ENCODE data around the gene STK39. TPM values are rescaled to one million over a fixed set of nuclear protein-coding genes. Genes with fewer than 3 reads are reported as not detected.

Gene STK39
- total RNA-seq, 1 donor from 2014 or later = 26.2 TPM

DNA sequence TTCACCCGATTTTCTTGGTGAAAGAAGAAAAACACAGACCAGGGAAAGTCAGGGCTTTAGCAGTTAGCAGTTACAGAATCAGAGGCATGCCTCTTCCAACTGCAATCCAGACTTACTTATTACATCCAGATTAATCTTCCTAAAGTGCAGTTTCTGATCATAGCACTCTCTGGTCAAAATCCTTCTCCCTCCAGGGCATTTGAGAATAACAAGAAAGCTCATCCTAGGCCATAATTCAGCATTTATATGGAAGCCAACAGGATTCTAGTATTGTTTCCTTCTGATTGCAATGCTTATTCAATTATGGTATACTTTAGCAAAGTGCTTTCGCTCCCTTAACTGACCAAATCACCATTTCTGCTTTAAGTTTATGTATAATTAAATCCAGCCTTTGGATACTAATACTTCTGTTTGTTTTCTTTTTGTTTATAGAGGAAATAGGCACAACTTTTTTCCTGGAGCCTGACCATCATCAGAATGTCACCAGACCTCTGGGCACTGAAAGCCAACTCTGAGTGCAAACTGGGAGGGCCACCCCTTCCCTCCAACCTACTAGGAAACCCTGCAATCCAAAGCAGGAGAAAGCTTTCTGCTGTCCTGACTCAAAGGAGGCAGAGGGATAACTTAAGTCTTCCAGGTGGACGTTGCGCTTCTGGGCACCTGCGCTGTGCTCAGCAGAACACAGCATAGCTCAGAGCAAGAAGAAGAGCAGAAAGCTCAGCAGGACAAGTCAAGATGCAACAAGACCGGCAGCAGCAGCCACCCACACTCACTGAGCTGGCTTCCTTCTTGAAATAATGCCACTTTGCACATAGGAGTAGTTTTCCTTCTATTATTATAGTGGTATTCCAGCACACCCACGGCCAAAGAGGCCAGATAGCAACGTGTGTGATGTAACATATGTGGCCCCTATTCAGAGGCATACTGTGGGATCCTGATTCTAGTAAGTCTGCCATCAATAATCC, 99.3 kb downstream of the STK39 start:
- no peak for DNase-seq (ENCODE audit: extremely low spot score, unreplicated experiment)
- H3K4me1 Mint-ChIP-seq (ENCODE audit: unreplicated experiment) = peaks cover 17% of the 10 kb centered on the region
- no peaks in the 10 kb centered on the region for H3K27me3 Mint-ChIP-seq
- no peak overlapping the region for H3K4me3 Mint-ChIP-seq
- no peaks in the 10 kb centered on the region for H3K9me3 Mint-ChIP-seq
- TF ChIP-seq, protein P1, sequence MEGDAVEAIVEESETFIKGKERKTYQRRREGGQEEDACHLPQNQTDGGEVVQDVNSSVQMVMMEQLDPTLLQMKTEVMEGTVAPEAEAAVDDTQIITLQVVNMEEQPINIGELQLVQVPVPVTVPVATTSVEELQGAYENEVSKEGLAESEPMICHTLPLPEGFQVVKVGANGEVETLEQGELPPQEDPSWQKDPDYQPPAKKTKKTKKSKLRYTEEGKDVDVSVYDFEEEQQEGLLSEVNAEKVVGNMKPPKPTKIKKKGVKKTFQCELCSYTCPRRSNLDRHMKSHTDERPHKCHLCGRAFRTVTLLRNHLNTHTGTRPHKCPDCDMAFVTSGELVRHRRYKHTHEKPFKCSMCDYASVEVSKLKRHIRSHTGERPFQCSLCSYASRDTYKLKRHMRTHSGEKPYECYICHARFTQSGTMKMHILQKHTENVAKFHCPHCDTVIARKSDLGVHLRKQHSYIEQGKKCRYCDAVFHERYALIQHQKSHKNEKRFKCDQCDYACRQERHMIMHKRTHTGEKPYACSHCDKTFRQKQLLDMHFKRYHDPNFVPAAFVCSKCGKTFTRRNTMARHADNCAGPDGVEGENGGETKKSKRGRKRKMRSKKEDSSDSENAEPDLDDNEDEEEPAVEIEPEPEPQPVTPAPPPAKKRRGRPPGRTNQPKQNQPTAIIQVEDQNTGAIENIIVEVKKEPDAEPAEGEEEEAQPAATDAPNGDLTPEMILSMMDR (conservative IDR thresholded peaks at IDR 0.05) = no peak
- no peak overlapping the region for H3K27ac Mint-ChIP-seq
- peaks cover 26% of the 10 kb centered on the region for H3K36me3 Mint-ChIP-seq

DNA sequence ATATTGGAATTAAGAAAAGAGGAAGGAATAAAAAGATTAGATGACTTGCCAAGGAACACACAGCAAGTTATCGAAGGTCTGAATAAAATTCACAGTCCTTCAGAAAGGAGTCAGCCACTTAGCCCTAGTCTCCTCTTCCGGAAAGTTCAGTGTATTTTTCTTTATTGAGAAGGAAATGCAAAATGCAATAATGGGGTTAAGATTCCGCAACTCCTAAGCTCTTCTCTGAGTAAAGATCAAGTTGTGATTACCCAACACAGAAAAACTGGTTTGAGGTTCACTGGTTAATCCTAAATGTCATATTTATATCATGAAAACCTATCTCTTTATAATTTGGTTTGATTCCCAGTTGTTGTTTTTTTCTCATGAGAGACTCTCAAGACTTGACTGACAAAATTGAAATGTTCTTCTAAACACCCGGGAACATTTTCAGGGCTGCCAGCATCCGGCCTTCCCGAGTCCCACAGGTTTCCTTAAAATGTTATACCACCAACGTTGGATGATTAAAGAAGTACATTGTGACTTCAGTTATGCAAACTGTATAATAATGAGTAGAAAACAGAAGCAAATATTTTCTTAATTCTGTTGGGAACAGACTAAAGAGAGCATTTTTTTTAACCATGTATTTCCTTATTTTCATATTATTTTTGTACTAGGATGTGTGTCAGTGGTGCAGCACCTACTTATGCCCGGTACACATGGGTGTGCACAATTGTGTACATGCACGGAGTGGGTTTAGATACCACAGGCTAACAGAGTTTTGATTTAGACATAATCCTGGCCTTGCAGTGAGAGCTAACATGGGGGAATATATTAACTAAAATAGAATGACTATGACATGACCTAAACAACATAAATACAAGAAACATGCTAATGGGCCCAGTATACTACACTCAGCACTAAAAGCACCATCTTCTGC, 100.2 kb downstream of the STK39 start:
- H3K4me3 Mint-ChIP-seq = no peak overlapping the region
- TF ChIP-seq, protein P1 (conservative IDR thresholded peaks at IDR 0.05) = no peak

DNA sequence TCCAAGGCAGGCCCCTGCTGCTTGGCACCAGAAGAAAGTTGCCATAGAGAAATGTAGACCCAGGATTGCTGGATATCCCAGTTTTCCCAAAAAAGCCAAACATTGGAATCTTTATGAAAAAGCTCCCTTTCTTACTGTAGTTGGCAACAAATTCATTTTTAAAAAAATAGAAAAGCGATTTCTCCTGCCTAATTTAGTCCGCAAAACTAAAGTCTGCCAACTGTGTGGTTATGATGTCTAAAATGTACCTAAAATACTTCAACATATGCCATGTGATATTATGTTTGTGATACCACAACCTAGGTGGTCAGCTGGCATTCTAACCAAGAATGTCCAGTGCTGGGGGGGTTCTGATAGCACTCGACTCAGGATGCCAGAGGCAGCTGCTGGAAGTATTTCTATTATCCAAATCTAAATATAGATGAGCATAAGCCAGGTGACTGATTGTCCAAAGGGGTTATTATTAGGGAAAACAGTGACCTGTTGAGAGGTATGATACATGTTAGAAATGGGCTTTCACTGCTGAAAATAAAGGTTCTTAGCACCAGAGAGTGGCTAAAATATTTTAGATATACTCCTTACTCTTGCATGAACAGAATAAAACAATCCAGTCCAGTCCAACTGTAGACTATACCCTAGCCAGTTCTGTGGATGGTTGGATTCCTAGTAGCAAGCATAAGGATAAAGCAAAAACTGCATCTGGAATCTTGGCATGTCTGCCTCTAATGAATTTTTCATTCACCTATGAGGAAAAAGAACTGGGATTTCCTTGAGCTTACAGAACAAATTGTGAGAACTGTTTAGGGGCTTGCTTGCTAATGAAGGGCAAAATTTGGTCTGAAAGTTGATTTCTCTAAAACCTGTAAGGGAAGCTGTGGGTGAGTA, 101.7 kb downstream of the STK39 start:
- H3K27ac Mint-ChIP-seq = no peak overlapping the region
- H3K4me1 Mint-ChIP-seq (ENCODE audit: unreplicated experiment) = peaks cover 17% of the 10 kb centered on the region
- H3K9me3 Mint-ChIP-seq = no peaks in the 10 kb centered on the region
- H3K4me3 Mint-ChIP-seq = no peak overlapping the region
- peaks cover 20% of the 10 kb centered on the region for H3K36me3 Mint-ChIP-seq
- H3K27me3 Mint-ChIP-seq = no peaks in the 10 kb centered on the region
- DNase-seq (ENCODE audit: extremely low spot score, unreplicated experiment) = no peak
- TF ChIP-seq, protein P1 (conservative IDR thresholded peaks at IDR 0.05) = no peak

More for the DNA sequence above, 100.2 kb downstream of the STK39 start:
- H3K36me3 Mint-ChIP-seq = peaks cover 25% of the 10 kb centered on the region
- H3K4me1 Mint-ChIP-seq (ENCODE audit: unreplicated experiment) = peaks cover 17% of the 10 kb centered on the region
- DNase-seq (ENCODE audit: extremely low spot score, unreplicated experiment) = no peak
- H3K9me3 Mint-ChIP-seq = no peaks in the 10 kb centered on the region
- no peak overlapping the region for H3K27ac Mint-ChIP-seq
- no peaks in the 10 kb centered on the region for H3K27me3 Mint-ChIP-seq

DNA sequence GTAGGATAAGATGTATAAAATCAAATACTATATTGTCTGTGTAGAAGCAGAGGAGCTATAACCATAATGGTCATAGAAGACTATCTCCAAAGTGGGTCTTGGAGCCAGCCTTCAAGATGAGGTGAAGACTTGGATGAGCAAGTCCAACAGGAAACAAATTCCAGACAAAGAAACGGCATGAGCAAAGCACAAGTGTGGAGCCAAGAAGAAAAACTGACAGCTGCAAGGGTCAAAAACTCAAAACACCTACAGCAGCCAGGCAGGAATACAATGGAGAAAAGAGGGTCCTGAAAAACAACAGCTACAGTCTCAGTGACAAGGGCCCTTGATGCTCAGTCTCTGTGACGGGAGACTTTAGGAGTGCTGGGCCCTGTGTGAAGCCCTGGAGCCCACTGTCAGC, 102.4 kb downstream of the STK39 start:
- H3K4me1 Mint-ChIP-seq (ENCODE audit: unreplicated experiment) = peaks cover 16% of the 10 kb centered on the region
- no peak for DNase-seq (ENCODE audit: extremely low spot score, unreplicated experiment)
- no peaks in the 10 kb centered on the region for H3K27me3 Mint-ChIP-seq
- TF ChIP-seq, protein P1 (conservative IDR thresholded peaks at IDR 0.05) = no peak
- no peak overlapping the region for H3K27ac Mint-ChIP-seq
- peaks cover 18% of the 10 kb centered on the region for H3K36me3 Mint-ChIP-seq
- no peak overlapping the region for H3K4me3 Mint-ChIP-seq
- H3K9me3 Mint-ChIP-seq = no peaks in the 10 kb centered on the region

DNA sequence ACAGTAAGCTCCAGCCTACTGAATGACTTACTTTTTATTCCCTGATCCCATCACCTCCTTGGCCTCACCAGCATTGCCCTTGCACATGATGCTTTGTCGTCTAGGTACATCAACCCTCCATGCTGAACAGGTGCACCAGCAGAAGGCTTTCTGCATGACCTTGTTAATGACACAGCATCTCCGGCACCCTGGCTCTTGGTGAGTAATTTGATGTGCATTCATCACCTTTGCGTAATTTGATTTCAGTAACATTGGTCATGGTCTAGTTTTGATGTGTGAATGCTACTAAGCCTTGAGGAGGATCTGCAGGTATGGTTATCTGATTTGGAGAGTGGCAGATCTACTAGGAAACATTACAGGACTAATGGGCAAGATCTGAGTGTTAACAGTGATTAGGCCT, 103.6 kb downstream of the STK39 start:
- TF ChIP-seq, protein P1 (conservative IDR thresholded peaks at IDR 0.05) = no peak
- Mint-ChIP-seq H3K9me3 (no peaks in the 10 kb centered on the region), H3K27ac (no peak overlapping the region), H3K4me1 (ENCODE audit: unreplicated experiment) (peaks cover 16% of the 10 kb centered on the region), H3K36me3 (peaks cover 16% of the 10 kb centered on the region), H3K4me3 (no peak overlapping the region), H3K27me3 (no peaks in the 10 kb centered on the region)
- DNase-seq (ENCODE audit: extremely low spot score, unreplicated experiment) = no peak
